ENCODE results near the gene NHERF2.
"Not testable (repeated sequence)": the region's sequence is repeated elsewhere in the genome, so short reads cannot be mapped to it uniquely, and the experiment has no call there.

Gene NHERF2

GRCh38 chr16:2028620-2029220 is 2.0 kb downstream of the NHERF2 start:
- no peak for DNase-seq

GRCh38 chr16:2029350-2029749 is 2.6 kb downstream of the NHERF2 start:
- DNase-seq = no peak

- no peak for DNase-seq
These were observed 3.3 kb downstream of the NHERF2 start for GRCh38 chr16:2030036-2030435.

GRCh38 chr16:2031081-2031577 is 4.4 kb downstream of the NHERF2 start:
- no peak for DNase-seq

GRCh38 chr16:2032285-2033056 is 5.8 kb downstream of the NHERF2 start:
- no peak for DNase-seq

- DNase-seq = no peak
These were observed 6.6 kb downstream of the NHERF2 start for GRCh38 chr16:2033057-2033908.

- not testable (repeated sequence) for DNase-seq
These were observed 7.4 kb downstream of the NHERF2 start for GRCh38 chr16:2033909-2034695.

- DNase-seq = no peak
These were observed 8.2 kb downstream of the NHERF2 start for GRCh38 chr16:2034696-2035430.

GRCh38 chr16:2035431-2036199 is 8.9 kb downstream of the NHERF2 start:
- no peak for DNase-seq

- DNase-seq = no peak
These were observed 9.7 kb downstream of the NHERF2 start for GRCh38 chr16:2036200-2036966.

GRCh38 chr16:2037115-2037514 is 10.4 kb downstream of the NHERF2 start:
- DNase-seq = no peak

GRCh38 chr16:2037647-2038381 is 11.1 kb downstream of the NHERF2 start:
- DNase-seq = no peak

GRCh38 chr16:2038382-2039231 is 11.9 kb downstream of the NHERF2 start:
- DNase-seq = no peak

GRCh38 chr16:2039274-2040031 is 12.8 kb downstream of the NHERF2 start:
- DNase-seq = no peak

- no peak for DNase-seq
These were observed 13.5 kb downstream of the NHERF2 start for GRCh38 chr16:2040041-2040786.

- DNase-seq = no peak
These were observed 14.3 kb downstream of the NHERF2 start for GRCh38 chr16:2040787-2041522.

All from GDM1 (cell line).